Measurements from ENCODE around the gene DNAJB12. TPM values are rescaled to one million over a fixed set of nuclear protein-coding genes. Genes with fewer than 3 reads are reported as not detected.

The DNAJB12 gene
- polyA plus RNA-seq, 1 donor (not counting 4 experiments of a cell fraction or from before 2014, with no cell fraction given): 12.0 TPM

DNA sequence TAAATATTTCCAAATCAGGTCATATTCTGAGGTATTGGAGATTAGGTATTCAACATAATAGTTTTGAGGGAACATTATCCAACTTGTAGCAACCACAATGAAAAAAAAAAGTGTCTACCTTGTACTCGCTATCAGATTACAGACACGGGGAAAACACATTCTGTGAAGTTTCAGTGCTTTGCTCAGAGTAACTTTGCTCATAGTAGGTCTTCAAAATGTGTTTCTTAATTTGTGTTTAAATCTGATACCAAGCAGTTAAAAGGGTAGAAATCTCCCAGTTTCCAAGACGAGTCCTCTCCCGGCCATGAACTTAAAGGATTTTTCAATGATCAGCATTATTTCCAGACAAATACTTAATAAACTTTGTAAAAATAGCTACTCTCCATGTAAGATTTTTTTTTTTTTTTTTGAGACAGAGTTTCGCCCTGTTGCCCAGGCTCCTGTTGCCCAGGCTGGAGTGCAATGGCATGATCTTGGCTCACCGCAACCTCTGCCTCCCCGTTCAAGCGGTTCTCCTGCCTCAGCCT lies 41.8 kb downstream of the DNAJB12 start:
- H4K20me1 ChIP-seq (ENCODE audit: control insufficient read depth, extremely low read depth, insufficient read depth, low read length): no peaks in the 10 kb centered on the region
- H3K4me1 ChIP-seq (ENCODE audit: control insufficient read depth, extremely low read depth, insufficient read depth, low read length): peaks cover 56% of the 10 kb centered on the region

GRCh38 chr10:72311667-72312066 lies 43.1 kb downstream of the DNAJB12 start:
- FAIRE-seq: no peak
- no peaks in the 10 kb centered on the region for H3K9me1 ChIP-seq (ENCODE audit: control insufficient read depth, extremely low read depth, insufficient read depth, low read length)
- dilution Hi-C loops (cut with MboI; ENCODE audit: extremely low pct_ligation_motif_present, low sequenced_read_pairs): no loop called here

More for the DNA sequence above, 41.8 kb downstream of the DNAJB12 start:
- TF ChIP-seq, protein P1, sequence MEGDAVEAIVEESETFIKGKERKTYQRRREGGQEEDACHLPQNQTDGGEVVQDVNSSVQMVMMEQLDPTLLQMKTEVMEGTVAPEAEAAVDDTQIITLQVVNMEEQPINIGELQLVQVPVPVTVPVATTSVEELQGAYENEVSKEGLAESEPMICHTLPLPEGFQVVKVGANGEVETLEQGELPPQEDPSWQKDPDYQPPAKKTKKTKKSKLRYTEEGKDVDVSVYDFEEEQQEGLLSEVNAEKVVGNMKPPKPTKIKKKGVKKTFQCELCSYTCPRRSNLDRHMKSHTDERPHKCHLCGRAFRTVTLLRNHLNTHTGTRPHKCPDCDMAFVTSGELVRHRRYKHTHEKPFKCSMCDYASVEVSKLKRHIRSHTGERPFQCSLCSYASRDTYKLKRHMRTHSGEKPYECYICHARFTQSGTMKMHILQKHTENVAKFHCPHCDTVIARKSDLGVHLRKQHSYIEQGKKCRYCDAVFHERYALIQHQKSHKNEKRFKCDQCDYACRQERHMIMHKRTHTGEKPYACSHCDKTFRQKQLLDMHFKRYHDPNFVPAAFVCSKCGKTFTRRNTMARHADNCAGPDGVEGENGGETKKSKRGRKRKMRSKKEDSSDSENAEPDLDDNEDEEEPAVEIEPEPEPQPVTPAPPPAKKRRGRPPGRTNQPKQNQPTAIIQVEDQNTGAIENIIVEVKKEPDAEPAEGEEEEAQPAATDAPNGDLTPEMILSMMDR (optimal IDR thresholded peaks at IDR 0.05 in 1 of 3, IDR thresholded peaks at IDR 0.05 in 1 of 3, conservative IDR thresholded peaks at IDR 0.05 in 1 of 3; ENCODE audit: extremely low read depth in 1 of 3, insufficient read depth in 2 of 3, low read length in 3 of 3): no peak
- TF ChIP-seq EZH2 (IDR thresholded peaks at IDR 0.05; ENCODE audit: low read length): no peak
- dilution Hi-C loops (cut with MboI; ENCODE audit: extremely low pct_ligation_motif_present, low sequenced_read_pairs): no loop called here
- no peak overlapping the region for H3K4me3 ChIP-seq (ENCODE audit: control insufficient read depth in 2 of 3, extremely low read depth in 1 of 3, insufficient read depth in 2 of 3, low read depth in 1 of 3, low read length in 3 of 3)
- no peak overlapping the region for H2AFZ ChIP-seq (ENCODE audit: control insufficient read depth, low read length)
- no peak overlapping the region for H3K27ac ChIP-seq (ENCODE audit: control insufficient read depth, insufficient read depth, low read length)
- no peak overlapping the region for H3K4me2 ChIP-seq (ENCODE audit: control insufficient read depth, extremely low read depth, insufficient read depth, low read depth, low read length)
- no peaks in the 10 kb centered on the region for H3K36me3 ChIP-seq (ENCODE audit: control insufficient read depth in 2 of 2, extremely low read depth in 1 of 2, insufficient read depth in 2 of 2, low read length in 2 of 2)
- no peaks in the 10 kb centered on the region for H3K9me1 ChIP-seq (ENCODE audit: control insufficient read depth, extremely low read depth, insufficient read depth, low read length)
- FAIRE-seq (no peak), DNase-seq (ENCODE audit: low read depth, low spot score) (no peak)
- H3K27me3 ChIP-seq (ENCODE audit: control insufficient read depth, extremely low read depth, insufficient read depth, low read length): no peaks in the 10 kb centered on the region
- H3K79me2 ChIP-seq (ENCODE audit: control insufficient read depth, insufficient read depth, low read length): no peaks in the 10 kb centered on the region
- no peaks in the 10 kb centered on the region for H3K9me3 ChIP-seq (ENCODE audit: control insufficient read depth, low read depth, low read length)
- no peak overlapping the region for H3K9ac ChIP-seq (ENCODE audit: control insufficient read depth, extremely low read depth, insufficient read depth, low read length)

More at GRCh38 chr10:72311667-72312066, 43.1 kb downstream of the DNAJB12 start:
- Histone ChIP-seq H3K9ac (ENCODE audit: control insufficient read depth, extremely low read depth, insufficient read depth, low read length) (no peak overlapping the region), H3K4me2 (ENCODE audit: control insufficient read depth, extremely low read depth, insufficient read depth, low read depth, low read length) (no peak overlapping the region), H4K20me1 (ENCODE audit: control insufficient read depth, extremely low read depth, insufficient read depth, low read length) (no peaks in the 10 kb centered on the region), H3K27me3 (ENCODE audit: control insufficient read depth, extremely low read depth, insufficient read depth, low read length) (no peaks in the 10 kb centered on the region), H2AFZ (ENCODE audit: control insufficient read depth, low read length) (no peak overlapping the region), H3K27ac (ENCODE audit: control insufficient read depth, insufficient read depth, low read length) (no peak overlapping the region), H3K4me1 (ENCODE audit: control insufficient read depth, extremely low read depth, insufficient read depth, low read length) (peaks cover 51% of the 10 kb centered on the region), H3K36me3 (ENCODE audit: control insufficient read depth in 2 of 2, extremely low read depth in 1 of 2, insufficient read depth in 2 of 2, low read length in 2 of 2) (no peaks in the 10 kb centered on the region), H3K79me2 (ENCODE audit: control insufficient read depth, insufficient read depth, low read length) (no peaks in the 10 kb centered on the region), H3K9me3 (ENCODE audit: control insufficient read depth, low read depth, low read length) (no peaks in the 10 kb centered on the region), H3K4me3 (ENCODE audit: control insufficient read depth in 2 of 3, extremely low read depth in 1 of 3, insufficient read depth in 2 of 3, low read depth in 1 of 3, low read length in 3 of 3) (no peak overlapping the region)
- TF ChIP-seq, protein P1 (optimal IDR thresholded peaks at IDR 0.05 in 1 of 3, IDR thresholded peaks at IDR 0.05 in 1 of 3, conservative IDR thresholded peaks at IDR 0.05 in 1 of 3; ENCODE audit: extremely low read depth in 1 of 3, insufficient read depth in 2 of 3, low read length in 3 of 3): no peak
- TF ChIP-seq EZH2 (IDR thresholded peaks at IDR 0.05; ENCODE audit: low read length): no peak
- no peak for DNase-seq (ENCODE audit: low read depth, low spot score)

Data from keratinocyte (primary cell).